GM12891 (cell line): ENCODE results near the gene DLGAP4.

Experiments
- DNase-seq: peaks from one replicate; pipeline ENCODE4 v3.0.0; 2011; ENCODE audit warnings: low spot score; ENCODE audit not compliant: insufficient read length
- FAIRE-seq: peaks from 2 replicates; lab custom pipeline; 2011; peaks lifted over from hg19 to GRCh38; lab: Jason Lieb, UNC
- PAX5 ChIP-seq: IDR thresholded peaks from 2 replicates; pipeline ENCODE4 v1.6.1; 2011; ENCODE audit warnings: low read length, moderate library complexity, mild to moderate bottlenecking; ENCODE audit not compliant: insufficient read depth, severe bottlenecking
- POLR2A ChIP-seq: IDR thresholded peaks from 2 replicates; pipeline ENCODE4 v1.6.1; 2011; ENCODE audit warnings: low read depth, low read length, control low read depth
- POLR2AphosphoS5 ChIP-seq: IDR thresholded peaks from 2 replicates; pipeline ENCODE4 v1.6.1; 2011; ENCODE audit warnings: low read depth, low read length, control low read depth
- POU2F2 ChIP-seq: IDR thresholded peaks from 2 replicates; pipeline ENCODE4 v1.6.1; 2011; ENCODE audit warnings: low read depth, mild to moderate bottlenecking, control low read depth, low read length, moderate library complexity
- SPI1 ChIP-seq: IDR thresholded peaks from 2 replicates; pipeline ENCODE4 v1.6.1; 2011; ENCODE audit warnings: low read depth, low read length, control low read depth
- TAF1 ChIP-seq: IDR thresholded peaks from 2 replicates; pipeline ENCODE4 v1.6.1; 2011; ENCODE audit warnings: low read depth, low read length, control low read depth

DLGAP4 gene

DNA sequence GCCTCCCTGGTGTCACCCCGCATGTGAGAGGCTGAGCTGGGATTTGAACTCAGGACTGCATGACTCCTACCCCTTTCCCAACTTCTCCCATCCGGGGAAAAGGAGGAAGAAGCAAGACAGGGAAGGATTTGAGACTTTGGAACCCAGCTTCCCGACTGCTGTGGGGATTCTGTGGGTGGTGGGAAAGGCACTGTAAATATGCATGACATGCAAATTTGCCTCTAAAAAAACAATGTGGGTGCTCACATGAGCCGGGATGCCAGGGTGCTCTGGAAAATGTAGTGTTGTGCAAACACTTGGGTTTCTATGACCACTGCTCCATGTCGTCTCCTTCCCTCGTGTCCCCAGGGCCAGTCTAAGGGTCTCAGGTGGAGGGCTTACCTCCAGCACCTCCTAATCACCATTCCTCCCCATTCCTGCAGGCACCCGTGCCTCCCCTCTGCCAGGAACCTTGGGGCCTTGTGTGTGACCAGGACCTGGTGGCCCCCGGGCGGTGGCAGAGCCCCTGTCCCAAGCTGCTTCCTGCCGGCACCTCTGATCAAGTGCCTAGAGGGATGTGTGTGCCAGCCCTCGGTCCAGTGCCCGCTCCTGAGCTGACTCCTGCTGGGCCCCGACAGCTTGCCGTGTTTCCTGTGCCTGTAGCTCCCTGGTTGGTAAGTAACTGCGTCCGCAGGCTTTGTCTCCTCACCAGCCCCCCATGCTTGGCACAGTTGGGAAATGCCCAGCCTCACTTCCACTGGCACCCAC is 60.7 kb downstream of the DLGAP4 start:
- TF ChIP-seq PAX5: no peak
- no peak for TF ChIP-seq POLR2A
- TF ChIP-seq POU2F2: no peak
- no peak for TF ChIP-seq TAF1
- no peak for TF ChIP-seq POLR2AphosphoS5
- FAIRE-seq (no peak), DNase-seq (no peak)

DNA sequence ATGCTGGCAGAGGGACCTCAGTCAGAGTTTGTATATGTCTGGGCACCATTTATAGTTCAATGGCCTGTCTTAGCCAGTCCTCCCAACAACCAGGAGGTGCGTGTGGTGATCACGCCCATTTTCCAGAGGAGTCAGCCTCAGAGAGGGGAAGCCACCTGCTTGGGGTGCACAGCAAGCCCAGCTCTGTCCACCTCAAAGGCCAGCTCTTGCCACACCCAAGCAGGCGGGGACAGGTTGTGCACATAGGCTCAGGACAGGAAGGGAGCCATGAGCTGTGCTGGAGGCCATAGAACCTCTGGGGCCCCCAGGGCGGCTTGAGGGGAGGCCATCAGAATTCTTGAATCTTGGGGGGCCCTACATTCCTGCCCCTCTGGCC is 61.2 kb downstream of the DLGAP4 start:
- DNase-seq (no peak), FAIRE-seq (no peak)
- TF ChIP-seq POLR2AphosphoS5 (no peak), PAX5 (no peak), SPI1 (no peak), POLR2A (no peak), POU2F2 (no peak), TAF1 (no peak)

DNA sequence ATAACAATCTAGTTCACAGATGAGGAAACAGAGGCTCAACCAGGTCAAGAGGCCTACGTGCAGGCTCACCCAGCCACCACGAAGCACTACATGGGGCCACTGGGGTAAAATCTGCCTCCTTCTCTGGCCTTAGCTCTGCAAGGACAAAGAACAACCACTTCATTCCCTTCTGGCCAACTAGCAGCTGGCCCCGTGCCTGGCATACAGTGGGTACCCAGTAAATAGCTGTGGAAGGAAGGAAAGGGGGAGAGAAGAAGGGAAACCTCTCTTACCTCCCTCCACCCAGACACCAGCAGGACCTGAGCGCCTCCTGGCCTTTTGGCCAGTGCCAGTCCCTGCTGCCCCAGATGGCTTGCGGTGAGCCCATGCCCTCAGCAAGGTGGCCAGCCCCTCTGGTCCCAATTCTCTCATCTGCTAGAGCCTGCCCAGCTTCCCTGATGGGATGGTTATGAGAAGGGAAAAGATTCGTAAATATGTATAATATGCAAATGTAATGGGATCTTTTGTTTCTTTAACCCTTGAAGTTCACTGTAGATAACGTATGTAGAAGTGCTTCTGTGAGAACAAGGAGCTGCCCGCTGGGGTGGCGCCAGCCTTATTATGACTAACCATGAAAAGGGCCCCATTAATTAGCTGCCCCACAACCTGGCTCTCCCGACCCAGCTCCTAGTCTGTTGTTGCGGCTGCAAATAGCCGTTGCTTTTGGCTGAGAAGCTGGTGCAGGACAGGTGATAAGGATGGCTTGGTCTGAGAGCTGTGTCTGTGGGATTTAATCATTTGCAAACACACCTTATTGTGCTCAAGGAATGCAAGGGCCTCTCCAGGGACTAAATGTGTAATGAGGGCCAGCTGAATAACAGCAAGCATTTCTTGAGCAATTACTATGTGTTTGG is 62.0 kb downstream of the DLGAP4 start:
- no peak for DNase-seq
- FAIRE-seq: no peak
- no peak for TF ChIP-seq POLR2A
- no peak for TF ChIP-seq TAF1
- no peak for TF ChIP-seq SPI1
- TF ChIP-seq PAX5: no peak
- TF ChIP-seq POLR2AphosphoS5: no peak
- TF ChIP-seq POU2F2: no peak

DNA sequence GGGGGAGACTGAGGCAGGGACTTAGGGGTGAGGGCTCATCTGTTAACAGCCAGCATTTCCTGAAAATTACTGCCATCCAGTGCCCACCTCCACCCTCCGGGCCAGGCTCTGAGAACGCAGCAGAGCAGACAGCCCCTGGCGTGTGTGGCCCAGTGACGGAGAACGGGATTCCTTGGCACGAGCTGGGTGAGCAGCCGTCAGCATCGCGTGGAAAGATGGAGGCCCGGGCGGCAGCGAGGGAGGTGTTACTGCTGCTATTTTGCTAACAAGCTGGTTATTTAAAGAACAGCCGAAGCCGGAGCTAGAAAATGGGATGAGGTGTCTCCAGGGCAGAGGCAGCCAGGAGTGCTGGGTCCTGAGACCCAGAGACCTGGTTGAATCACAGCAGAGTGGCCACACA is 62.7 kb downstream of the DLGAP4 start:
- FAIRE-seq: no peak
- TF ChIP-seq PAX5: no peak
- TF ChIP-seq POLR2AphosphoS5: no peak
- no peak for TF ChIP-seq POU2F2
- TF ChIP-seq TAF1: no peak
- no peak for TF ChIP-seq SPI1
- TF ChIP-seq POLR2A: no peak
- DNase-seq: no peak

DNA sequence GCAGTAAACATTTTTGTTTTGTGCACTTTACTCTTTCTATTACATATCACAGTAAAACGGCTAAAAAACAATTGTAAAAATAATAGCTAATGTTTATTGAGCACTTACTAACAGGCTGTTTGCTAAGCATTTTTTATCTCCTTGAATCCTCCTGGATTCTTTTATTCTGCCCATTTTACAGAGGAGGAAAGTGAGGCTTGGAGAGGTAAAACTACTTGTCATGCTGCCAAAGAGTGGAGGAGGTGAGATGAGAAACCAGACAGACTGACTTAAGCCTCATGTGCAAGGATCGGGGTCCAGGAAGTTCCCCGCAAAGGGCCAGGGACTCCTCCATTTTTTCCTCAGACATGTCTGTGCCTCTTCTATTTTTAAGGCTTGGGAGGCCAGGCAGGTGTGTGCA is 63.6 kb downstream of the DLGAP4 start:
- FAIRE-seq (no peak), DNase-seq (no peak)
- TF ChIP-seq PAX5 (no peak), TAF1 (no peak), SPI1 (no peak), POLR2AphosphoS5 (no peak), POLR2A (no peak), POU2F2 (no peak)

DNA sequence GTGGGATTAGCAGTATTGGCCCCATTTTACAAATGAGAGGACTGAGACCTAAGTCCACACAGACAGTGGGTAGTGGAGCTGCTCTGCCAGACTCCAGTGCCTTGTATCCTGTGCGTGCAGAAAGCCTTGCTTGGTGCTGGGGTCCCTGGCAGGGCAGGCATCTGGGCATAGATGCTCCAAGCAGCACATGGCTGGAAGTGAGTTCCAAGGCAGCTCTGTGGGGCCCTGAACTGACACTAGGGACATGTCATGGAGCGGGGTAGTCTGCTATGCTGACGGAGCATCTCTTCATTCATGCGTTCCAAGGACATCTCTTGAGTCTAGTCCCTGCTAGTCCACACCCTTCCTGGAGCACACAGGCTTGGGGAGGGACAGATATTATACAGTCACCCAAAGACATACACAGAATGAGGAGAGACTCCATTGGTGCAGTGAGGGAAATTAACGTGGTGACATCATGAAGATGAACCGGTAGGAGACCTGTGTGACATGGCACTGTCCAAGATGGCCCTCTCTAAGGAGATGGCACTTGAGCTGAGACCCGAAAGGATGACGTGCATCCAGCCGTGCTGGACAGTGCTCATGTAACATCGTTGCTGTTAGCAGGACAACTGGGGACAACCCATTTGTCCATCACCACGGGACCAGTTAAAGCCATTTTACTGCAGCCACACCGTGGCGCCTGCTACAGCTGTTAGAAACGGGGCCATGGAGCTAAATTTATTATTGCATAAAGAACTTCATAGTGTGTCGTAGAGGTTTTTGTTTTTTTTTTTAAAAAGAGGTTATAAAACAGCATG is 65.1 kb downstream of the DLGAP4 start:
- FAIRE-seq (no peak), DNase-seq (no peak)
- TF ChIP-seq TAF1 (no peak), SPI1 (no peak), PAX5 (no peak), POLR2A (no peak), POU2F2 (no peak), POLR2AphosphoS5 (no peak)

DNA sequence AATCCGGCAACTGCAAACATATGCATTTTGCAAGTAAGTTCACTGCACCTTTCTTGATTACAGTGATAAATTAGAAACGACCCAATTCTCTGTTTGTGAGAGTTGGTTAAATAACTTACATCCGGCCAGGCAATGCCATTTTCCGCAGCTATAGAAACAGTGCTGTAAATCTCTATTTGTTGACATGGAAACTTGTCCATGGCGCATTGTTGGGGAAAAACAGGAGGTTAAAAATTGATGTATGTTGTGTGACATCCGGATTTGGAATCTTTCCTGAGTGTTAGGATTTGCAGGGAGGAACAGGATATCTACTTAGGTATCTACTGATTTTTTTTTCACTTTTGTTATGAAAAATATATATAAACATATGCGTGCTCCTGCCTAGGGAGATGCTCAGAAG is 66.5 kb downstream of the DLGAP4 start:
- no peak for FAIRE-seq
- no peak for DNase-seq
- TF ChIP-seq POLR2A (no peak), TAF1 (no peak), POU2F2 (no peak), PAX5 (no peak), POLR2AphosphoS5 (no peak), SPI1 (no peak)

DNA sequence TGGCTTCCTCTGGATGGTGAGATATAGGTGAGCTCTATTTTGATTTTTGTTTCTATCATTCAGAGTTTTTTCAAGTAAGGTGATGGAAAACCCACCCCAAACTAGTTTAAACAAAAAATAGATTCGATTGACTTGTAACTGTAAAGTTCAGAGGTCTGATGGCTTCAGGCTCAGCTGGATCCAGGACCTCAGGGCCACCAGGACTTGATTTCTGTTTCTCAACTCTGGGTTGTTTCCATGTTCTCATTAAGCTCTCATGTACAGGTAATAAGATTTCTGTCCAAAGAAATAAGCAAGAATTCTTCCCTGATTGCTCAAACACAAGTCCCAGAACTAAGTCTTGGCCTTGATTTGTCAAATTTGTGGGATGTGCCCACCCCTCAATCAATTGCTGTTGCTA is 67.0 kb downstream of the DLGAP4 start:
- no peak for TF ChIP-seq PAX5
- TF ChIP-seq POLR2A: no peak
- no peak for TF ChIP-seq POU2F2
- TF ChIP-seq TAF1: no peak
- no peak for TF ChIP-seq POLR2AphosphoS5
- no peak for TF ChIP-seq SPI1
- DNase-seq (no peak), FAIRE-seq (no peak)

DNA sequence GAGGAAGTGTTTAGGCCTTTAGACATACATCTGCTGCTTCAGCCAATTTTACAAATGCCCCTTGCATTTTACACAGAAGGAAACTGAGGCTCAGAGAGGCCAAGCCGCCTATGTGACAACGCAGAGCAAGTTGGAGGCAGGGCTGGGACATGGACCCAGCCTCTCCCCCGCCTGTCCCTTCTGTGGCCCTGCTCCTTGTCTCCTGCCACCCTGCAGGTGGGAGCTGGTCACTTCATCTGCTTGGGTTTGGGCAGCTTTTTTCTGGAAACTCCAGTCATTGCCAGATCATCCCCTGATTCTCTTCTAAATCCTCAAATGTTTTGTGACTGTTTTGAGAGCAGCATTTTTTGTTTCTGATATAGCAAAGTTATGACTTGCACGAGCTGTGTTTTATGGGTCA is 68.9 kb downstream of the DLGAP4 start:
- TF ChIP-seq POLR2AphosphoS5 (no peak), TAF1 (no peak), SPI1 (no peak), PAX5 (no peak)
- FAIRE-seq (no peak), DNase-seq (no peak)
